ENCODE measurements around the gene LBR.

Gene LBR

GRCh38 chr1:225466848-225467192, 39.0 kb upstream of the LBR start:
- DNase-seq (ENCODE audit: insufficient read length, low spot score) = no peak
- no peak for FAIRE-seq

DNA sequence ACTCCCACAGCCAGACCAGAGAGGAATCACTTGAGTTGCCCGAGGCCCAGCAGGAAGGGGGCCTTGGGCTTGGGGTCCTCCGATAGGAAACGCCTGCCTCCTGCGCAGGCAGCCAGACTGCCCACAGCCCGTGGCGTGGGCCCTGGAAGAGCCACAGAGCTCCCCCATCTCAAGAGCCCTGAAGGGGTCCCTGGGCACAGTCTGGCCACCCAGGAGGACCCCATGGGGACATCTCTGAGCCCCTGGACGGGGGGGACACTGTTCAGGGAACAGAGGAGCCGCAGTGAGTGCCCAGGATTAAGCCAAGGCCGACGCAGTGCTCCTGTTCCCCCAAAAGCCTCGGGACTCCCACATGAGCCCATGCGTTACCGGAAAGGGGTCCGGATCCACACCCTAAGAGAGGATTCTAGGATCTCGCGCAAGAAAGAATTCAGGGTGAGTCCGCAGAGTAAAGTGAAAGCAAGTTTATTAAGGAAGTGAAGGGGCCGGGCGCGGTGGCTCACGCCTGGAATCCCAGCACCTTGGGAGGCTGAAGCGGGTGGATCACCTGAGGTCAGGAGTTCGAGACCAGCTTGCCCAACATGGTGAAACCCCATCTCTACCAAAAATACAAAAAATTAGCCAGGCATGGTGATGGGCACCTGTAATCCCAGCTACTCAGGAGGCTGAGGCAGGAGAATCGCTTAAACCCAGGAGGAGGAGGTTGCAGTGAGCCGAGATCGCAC, 38.1 kb upstream of the LBR start:
- no peak for FAIRE-seq
- DNase-seq (ENCODE audit: insufficient read length, low spot score) = no peak
- TF ChIP-seq CTCF (IDR thresholded peaks at IDR 0.05; ENCODE audit: insufficient read depth, missing control alignments) = no peak

More at GRCh38 chr1:225466848-225467192, 39.0 kb upstream of the LBR start:
- TF ChIP-seq CTCF (IDR thresholded peaks at IDR 0.05; ENCODE audit: insufficient read depth, missing control alignments) = no peak

DNA sequence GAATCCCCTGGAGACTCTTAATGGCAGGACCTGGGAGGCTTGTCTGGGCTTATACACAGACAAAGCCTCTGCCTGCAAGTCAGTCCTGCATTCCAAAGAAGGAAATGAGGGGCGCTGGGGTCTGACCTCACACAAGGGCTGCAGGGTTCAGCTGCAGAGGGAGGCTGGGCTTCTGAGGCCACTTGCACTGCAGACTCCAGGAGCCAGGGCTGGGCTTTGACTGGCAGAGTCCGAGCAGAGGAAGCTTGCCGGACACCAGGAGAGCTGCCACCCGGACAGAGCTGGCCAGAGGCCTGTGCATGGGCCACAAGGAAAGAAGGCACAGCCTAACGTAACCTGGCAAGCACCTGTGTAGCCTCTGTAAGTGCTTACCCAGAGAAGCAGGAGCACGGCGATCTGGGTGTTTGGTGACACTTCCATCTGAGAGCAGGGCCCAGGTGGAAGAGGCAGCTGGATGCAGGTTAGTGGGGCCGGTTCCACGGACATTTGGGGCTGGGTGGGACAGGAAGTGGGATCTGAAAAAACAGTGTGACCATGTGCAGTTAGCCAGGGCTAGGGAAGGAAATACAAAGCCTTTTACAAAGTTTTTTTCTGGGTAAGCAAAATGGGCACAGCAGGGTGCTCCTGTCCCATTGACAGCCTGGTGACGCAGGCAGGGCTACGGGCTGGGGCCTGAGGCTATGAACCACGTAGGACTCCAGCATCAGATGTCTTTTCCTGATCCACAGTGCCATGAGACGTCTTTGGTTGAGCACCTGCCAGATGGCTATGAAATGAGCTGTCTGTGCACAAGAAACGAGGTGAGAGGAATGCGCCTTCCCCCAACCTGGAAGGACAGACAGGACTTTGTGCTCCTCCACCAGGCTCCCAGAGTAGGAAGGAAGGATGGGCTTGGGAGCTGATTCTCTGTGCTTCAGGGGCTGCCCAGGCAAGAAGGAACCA, 37.3 kb upstream of the LBR start:
- DNase-seq (ENCODE audit: insufficient read length, low spot score) = no peak
- no peak for FAIRE-seq
- TF ChIP-seq CTCF (IDR thresholded peaks at IDR 0.05; ENCODE audit: insufficient read depth, missing control alignments) = no peak

- no peak for DNase-seq (ENCODE audit: insufficient read length, low spot score)
- TF ChIP-seq CTCF (IDR thresholded peaks at IDR 0.05; ENCODE audit: insufficient read depth, missing control alignments) = no peak
- no peak for FAIRE-seq
Observed at GRCh38 chr1:225462714-225463574, 35.1 kb upstream of the LBR start.

- DNase-seq (ENCODE audit: insufficient read length, low spot score) = no peak
- no peak for FAIRE-seq
- TF ChIP-seq CTCF (IDR thresholded peaks at IDR 0.05; ENCODE audit: insufficient read depth, missing control alignments) = no peak
Observed at GRCh38 chr1:225462429-225462713, 34.5 kb upstream of the LBR start.

- TF ChIP-seq CTCF (IDR thresholded peaks at IDR 0.05; ENCODE audit: insufficient read depth, missing control alignments) = no peak
- DNase-seq (ENCODE audit: insufficient read length, low spot score) = no peak
- no peak for FAIRE-seq
Observed at GRCh38 chr1:225461533-225462428, 33.9 kb upstream of the LBR start.
